ENCODE results near the gene IDNK.

DNA sequence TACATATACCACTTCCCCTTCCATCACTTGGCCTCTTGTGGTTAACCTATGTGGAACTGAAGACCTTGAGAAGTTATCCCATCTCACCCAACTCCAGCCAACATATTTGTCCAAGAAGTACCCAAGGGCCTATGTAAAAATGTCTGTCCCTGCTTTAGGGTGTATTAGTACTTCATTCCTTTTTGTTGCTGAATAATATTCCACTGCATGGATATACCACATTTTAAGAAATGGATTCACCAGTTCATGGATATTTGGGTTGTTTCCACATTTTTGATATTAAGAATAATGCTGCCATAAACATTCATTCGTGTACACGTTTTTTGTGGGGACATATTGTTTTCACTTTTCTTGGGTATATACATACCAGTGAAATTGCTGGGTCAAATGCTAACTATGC is 28.6 kb downstream of the IDNK start:
- TF ChIP-seq, protein P1, sequence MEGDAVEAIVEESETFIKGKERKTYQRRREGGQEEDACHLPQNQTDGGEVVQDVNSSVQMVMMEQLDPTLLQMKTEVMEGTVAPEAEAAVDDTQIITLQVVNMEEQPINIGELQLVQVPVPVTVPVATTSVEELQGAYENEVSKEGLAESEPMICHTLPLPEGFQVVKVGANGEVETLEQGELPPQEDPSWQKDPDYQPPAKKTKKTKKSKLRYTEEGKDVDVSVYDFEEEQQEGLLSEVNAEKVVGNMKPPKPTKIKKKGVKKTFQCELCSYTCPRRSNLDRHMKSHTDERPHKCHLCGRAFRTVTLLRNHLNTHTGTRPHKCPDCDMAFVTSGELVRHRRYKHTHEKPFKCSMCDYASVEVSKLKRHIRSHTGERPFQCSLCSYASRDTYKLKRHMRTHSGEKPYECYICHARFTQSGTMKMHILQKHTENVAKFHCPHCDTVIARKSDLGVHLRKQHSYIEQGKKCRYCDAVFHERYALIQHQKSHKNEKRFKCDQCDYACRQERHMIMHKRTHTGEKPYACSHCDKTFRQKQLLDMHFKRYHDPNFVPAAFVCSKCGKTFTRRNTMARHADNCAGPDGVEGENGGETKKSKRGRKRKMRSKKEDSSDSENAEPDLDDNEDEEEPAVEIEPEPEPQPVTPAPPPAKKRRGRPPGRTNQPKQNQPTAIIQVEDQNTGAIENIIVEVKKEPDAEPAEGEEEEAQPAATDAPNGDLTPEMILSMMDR (optimal IDR thresholded peaks at IDR 0.05 in 1 of 3, IDR thresholded peaks at IDR 0.05 in 1 of 3, conservative IDR thresholded peaks at IDR 0.05 in 1 of 3; ENCODE audit: extremely low read depth in 1 of 3, insufficient read depth in 2 of 3, low read length in 3 of 3), result no peak
- TF ChIP-seq EZH2 (IDR thresholded peaks at IDR 0.05; ENCODE audit: low read length), result no peak

All from keratinocyte (primary cell).